Inflammatory macrophage treated with lipopolysaccharide for 1 hour (primary cell): ENCODE results near the gene CXXC5.
A peak's percentile ranks its signal among the peaks of the same experiment; 100 is the strongest.

Source experiments
- DNase-seq, 2 donors: peaks; one replicate each; pipeline ENCODE4 v3.0.0-alpha.2; 2020 to 2022

Gene CXXC5

DNA sequence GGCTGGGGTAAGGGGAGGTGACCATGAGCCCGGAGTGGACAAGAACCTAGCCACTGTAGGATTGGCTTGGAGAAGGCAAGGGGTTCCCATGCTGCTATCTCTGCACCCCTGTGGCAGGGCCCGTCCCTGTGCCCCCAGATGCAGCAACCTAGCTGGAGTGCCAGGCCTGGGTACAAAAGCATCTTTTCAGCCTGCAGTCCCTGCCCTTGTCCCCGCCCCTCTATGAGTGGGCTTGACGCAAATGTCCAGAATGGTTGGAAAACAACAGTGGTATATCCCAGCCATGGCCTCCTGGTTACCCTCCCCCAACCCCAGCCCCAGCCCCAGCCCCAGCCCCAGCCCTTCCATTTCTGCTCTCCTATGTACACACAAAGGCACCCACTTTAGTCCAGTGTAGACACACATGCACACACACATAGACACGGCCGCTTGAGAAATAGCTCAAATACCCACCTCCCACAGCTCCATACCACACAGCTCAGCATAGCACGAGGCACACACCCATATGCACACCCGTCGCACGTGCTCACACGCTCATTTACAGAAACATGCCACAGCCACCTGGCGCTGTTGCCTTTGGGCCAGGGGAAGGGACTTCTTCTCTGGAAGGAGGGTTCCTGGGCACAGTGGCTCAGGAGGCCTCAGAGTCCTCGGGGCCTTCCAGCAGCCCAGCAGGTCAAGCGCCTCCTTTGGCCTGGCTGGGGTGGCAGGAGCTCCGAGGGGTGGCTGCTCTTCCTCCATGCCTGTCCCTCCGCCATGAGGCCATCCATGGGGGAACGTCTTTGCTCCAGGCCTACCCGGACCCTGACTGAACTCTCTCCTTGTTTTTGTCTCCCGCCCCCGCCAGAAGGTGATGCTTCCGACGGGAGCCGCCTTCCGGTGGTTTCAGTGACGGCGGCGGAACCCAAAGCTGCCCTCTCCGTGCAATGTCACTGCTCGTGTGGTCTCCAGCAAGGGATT lies 34.1 kb downstream of the CXXC5 start:
- DNase-seq: no peak

GRCh38 chr5:139683295-139684271 lies 35.4 kb downstream of the CXXC5 start:
- DNase-seq: no peak

DNA sequence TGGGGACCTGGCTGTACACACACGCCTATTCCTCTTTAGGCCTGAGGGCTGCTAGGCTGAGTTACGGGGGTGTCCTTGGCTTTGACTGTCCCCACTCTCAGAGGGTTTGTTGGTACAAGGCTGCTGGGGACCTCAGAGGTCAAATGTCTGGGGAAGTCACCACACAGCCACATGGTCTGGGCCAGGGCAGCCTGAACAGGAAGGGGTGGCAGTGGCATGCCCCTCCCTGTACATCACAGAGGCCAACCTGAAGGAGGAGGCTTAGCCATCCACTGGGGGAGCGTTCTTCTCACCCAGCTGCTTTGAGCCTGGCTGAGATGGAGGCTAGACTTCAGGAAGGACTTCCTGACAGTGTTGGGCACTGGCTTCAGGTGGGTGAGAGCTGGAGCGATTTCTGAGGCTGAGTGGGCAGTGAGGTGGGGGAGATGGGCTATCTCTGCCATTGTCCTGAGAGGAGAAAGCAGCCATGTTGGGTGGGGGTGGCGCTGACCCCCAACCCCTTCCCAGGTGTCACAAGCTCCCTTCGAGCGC lies 36.3 kb downstream of the CXXC5 start:
- DNase-seq: no peak

DNA sequence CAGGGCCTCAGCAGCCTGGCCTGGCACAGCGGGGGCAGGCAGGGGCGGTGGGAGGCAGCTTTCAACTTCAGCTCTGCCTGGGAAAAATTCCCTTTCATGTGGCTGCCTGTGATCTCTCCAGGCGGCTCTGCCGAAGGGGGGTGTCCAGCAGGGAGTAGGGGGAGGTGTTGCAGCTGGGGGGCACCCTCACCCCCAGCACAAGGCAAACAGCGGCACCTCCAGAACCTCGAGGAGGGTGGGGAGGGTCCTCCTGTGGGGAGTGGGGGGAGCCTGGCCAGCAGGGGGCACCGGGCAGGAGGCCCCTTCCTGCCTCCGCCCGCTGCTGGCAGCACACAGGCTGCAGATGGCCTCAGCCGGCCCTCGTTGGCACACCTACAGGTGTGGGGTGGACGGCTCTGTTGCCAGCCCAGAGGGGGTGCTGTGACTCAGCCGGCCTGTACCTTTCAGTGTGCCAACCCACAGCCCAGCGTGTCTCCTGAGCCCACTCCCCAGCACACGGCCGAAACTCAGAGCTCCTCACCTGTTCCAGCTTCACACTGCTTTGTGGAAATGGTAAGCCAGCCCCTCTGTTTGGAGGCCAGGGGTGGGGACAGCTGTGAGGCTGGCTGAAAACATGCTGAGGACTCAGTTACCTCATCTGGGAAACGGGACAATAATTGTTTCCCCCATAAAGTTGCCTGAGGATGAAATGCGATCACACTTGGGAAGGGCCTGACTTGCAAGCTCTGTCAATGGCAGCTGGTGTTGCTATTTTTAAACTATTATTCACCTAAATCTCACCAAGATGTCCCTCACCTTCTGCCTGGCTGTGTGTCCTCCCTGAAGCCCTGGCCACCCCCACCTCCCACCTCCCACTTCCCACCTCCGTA lies 37.0 kb downstream of the CXXC5 start:
- no peak for DNase-seq

GRCh38 chr5:139685886-139686285 lies 37.7 kb downstream of the CXXC5 start:
- no peak for DNase-seq

GRCh38 chr5:139686356-139686705 lies 38.2 kb downstream of the CXXC5 start:
- DNase-seq: peak in 1 of 2 donors; percentile 17

DNA sequence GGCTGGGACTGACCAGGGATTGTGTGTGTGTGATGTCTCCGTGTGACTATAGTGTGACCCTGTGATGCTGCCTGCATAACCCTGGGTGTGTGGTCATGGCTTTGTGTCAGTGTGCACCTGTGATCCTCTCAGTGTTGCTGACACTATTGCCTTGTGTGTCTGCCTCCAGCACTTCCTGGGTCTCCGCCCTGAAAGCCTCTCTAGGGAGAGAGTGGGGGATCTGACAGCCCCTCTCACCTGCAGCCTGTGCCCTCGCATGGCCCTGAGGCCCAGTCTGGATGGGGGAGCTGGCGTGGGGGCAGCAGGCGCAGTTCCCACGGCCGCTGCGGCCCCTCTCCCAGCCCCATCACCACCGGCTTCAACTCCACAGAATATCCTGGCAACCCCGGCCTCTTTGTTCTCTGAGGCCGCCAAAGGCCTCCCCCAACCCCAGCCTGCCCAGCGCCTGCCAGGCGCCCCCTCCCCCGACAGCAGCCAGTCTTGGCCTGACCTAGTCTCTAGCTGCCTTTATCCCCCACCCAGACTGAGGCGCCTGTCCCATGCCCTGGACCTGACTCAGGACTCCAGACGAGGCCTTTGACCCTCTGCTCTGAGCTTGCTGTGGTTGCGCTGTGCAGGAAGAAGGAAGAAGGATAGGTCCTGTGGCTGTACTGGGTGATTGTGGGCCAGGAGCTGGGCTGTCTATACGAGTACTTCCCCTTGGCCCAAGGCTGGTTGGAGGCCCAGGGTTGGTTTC lies 38.7 kb downstream of the CXXC5 start:
- peak; percentile 50 to 51 for DNase-seq

DNA sequence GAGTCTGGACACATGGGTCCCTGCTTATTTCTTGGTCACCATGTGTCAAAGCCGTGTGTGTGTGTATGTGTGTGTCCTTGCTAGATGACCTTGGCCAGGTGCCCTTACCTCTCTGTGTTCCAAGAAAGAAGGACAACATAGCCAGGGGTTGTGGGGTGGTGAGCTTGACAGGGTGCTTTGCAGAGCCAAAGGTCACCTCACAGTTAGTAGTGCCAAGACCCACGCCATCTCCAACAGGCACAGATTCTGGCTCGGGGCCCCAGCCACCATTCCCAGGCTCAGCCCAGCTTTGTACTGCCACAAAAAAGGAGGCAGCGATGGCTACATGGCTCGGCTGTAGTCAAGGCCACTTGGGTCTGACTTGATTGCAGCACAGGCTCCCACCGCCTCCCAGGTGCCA lies 39.5 kb downstream of the CXXC5 start:
- no peak for DNase-seq

DNA sequence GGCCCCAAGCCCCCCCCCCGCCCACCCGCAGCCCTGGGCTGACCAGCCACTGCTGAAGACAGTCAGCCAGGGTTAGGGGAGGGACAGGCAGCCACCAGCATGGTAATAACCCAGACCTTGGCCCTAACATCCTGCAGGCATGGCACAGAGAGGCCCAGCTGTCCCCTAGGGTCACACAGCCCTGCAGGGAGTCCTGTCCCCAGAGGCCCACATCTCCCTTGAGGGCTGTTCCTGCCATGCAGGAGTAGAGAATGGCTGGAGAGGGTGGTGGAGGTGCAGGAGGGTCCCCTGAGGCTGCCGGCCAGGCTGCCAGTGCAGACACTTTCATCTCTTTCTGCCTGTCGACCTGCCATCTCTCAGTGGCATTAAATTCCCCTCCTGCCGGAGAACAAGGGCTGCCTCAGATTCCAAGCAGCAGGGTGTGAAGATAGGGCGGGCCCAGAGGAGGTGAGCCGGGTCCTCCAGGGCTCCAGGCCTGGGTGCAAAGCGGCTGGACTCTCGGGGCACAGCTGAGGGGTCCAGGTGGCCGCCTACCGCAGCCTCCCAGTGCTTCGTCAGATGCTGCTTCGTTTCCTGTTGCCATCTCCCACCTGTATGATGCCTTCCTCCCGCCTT lies 40.0 kb downstream of the CXXC5 start:
- DNase-seq: no peak

DNA sequence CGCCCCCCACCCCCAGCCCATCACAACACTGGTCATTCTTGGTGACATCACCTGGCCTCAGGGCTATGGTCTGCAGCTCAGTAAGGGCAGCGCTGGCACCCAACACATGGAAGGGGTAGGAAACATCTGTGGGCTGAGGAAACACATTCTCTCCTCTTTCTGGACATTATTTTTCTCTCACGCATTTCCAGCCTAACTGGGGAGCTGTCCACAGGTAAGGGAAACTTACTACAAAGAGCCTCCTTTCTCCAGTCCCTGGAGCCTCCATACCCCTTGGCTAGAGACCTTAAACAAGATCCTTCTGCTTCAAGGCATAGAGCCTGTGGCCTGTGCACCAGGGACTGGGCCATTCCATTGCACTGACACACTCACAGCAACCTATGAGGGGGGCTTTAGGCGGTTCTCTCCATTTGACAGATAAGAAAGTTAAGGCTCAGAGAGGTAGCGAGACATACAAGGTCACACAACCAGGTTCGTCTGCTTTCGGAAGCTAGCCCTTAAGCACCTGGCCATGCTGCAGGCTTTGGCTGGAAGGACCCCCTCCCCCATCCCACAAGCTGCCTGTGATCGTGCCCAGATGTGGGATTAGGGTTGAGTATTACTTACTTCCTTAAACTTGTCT lies 40.7 kb downstream of the CXXC5 start:
- no peak for DNase-seq

GRCh38 chr5:139689631-139690063 lies 41.5 kb downstream of the CXXC5 start:
- no peak for DNase-seq

DNA sequence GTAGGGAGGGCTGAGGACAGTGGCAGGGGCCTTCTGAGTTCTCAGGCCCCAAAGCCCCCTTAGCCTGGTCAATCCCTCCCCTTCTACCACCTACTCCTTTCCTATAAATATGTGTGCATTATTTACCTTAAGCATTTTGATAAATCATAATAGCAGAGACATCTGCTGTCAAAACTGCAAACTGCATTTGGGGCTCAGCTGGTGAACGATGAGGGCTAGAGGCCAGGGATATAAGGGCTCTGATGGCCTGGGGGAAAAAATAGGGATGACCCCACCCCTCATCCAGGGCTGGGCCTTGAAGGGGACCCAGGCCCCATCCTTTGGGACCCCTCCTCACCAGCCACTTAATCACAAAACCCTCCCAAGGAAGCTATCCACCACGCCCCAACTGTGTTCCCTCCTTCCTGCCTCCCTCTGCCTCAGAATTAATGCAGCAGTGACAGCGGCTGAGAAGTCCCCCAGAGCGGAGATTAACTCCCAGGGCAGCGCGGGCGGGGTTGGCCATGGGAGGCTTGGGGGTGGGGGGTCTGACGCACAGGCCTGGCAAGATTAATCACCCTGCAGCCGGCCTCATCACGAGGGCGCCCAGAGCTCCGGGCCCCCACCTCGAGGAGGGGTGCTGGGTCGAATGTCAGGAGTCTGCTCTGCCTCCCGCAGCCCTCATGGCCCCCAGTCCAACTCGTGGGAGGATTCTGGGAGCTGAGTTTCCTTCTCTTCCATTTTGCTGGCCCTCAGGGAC lies 42.1 kb downstream of the CXXC5 start:
- DNase-seq: peak; percentile 65 to 76

DNA sequence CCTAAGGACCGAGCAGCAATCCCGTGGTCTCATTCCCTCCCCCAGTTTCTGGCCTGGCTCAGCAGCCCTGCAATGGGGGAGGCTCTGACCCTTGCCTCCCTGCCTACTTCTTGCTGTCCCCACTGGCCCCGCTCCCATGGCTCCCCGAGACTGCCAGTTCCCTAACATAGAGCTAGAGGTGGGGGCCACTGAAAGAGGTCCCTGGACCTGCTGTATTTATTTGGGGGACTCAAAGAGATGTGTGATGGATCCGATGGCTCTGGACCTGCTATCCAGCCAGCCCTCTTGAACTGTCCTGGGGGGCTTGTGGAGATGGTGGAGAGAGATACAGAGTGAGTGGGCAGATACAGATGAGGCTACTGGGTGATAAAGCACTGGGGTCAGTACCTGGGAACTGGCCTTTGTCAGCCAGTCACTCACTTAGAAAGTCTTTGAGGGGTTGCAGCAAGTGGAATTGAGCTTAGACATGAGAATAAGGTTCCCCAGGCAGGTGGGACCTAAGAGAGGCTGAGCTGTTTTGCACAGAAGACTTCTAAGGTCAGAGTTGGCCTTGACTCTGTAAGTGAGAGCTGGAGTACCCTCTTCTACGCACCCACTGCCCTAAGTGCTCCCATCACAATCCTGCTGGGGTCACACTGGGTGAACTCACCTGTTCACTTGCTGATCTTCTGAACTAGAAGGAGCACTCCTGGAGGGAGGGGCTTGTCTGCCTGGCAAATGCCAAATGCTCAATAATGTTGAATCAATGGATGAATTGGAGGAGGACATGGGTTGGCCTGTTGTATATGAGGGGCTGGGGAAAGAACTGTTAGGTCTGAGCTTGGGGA lies 42.9 kb downstream of the CXXC5 start:
- no peak for DNase-seq

- DNase-seq: no peak
Observed at GRCh38 chr5:139692148-139692547, 44.0 kb downstream of the CXXC5 start.

DNA sequence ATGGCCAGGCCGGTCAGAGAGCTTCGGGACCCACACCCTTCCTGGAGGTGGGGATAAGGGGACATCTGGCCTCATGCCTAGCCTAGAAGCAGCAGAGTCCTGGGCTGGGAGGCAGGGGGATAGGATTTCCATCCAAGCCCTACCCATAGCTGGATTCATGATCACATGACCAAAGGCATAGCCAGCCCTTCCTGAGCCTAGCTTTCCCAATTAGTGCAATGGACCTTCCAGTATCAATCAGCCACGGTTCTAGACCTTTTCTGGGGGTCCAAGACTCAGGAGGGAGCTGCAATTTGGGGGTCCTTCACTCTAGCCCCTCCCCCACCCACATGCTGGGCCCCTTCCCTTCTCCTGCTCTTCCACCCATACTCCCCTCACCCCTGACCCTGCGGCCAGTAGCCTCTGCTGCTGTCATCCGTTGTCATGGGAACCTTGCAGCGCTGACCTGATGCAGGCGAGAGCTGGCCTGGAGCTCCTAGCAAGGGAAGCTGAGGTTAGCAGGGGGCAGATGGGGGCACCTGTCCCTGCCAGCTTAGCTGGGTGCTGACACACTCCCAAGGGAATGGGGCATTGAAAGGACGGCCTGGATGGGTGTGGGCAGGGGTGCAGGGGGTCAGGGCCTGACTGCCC lies 44.6 kb downstream of the CXXC5 start:
- DNase-seq: no peak

- DNase-seq: no peak
Observed at GRCh38 chr5:139693676-139694364, 45.7 kb downstream of the CXXC5 start.

GRCh38 chr5:139694556-139695177 lies 46.5 kb downstream of the CXXC5 start:
- no peak for DNase-seq
